ENCODE data around the gene DNAL4.

DNA sequence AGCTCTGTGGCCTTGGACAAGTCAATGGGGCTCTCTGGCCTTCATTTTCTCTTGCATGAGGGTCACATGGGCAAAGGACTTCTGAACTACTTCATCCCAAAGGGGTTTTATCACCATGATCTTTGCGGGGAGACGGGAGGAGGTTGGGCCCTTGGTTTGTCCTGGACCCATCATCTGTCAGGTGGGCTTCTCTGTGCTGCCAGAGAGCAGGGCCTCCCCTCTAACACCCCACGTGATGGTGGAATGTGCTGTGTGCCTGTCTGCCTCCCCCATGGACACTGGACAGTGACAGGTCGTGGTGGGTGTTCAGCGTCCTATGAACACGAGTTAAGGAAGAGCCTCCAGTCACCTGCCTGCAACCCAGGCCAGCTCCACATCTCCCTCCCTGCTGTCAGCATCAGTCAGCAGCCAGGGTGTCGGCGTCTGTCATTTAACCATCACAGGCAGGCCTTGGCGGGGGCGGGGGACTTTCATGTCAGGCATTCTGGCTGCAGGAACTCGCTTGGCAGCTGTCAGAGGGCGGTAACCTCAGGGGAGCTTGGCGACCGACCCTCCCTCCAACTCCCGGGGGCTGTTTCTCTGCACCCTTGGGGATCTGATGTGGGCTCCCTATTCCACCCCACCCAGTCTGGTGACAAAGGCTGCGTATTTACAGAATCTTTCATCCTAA, 35.5 kb downstream of the DNAL4 start:
- TF ChIP-seq POLR2AphosphoS5 (IDR thresholded peaks at IDR 0.05; ENCODE audit: insufficient read depth in 1 of 2, low read depth in 1 of 2) (no peak), POLR2A (IDR thresholded peaks at IDR 0.05) (no peak)

Data from vagina (tissue), 2 donors.